ENCODE data around the gene KIAA1958.
"Not testable (repeated sequence)": the region's sequence is repeated elsewhere in the genome, so short reads cannot be mapped to it uniquely, and the experiment has no call there.

Gene KIAA1958

GRCh38 chr9:112556497-112557442 is 70.1 kb downstream of the KIAA1958 start:
- DNase-seq: no peak

DNA sequence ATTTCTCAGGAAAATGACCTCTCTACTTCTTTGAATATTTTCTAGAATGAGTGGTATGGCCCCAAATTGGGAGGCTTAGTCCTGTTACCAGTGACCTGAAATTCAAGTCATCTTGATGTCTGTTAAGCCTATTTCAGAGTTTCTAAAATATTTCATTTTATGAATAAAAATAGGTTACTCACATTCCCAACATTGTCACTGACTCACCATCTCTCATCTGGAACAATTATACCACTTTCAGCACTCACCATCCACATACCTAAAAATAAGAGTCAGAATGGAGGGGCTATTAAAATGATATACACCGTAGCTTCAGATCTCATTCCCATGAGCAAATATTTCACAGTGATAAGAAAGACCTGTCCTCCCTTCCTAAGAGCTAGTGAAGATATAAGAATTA is 71.8 kb downstream of the KIAA1958 start:
- DNase-seq: no peak

DNA sequence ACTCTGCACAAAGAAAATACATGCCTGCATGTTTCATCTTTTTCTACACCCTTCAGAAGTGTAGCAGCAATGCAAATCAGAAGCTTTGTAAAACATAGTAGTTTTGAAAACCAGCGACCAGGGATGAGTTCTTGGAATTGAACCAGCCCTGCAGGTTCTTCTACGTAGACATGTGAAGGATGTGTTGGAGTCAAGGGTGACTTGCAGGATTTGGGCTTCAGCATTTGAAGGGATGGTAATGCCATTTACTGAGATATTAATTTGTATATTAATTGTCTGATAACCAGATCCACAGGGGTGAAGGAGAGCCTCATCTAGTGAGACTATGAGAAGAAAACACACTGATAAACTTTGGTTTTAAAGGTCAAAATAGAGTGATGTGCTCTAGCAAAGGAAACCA is 72.4 kb downstream of the KIAA1958 start:
- no peak for DNase-seq

DNA sequence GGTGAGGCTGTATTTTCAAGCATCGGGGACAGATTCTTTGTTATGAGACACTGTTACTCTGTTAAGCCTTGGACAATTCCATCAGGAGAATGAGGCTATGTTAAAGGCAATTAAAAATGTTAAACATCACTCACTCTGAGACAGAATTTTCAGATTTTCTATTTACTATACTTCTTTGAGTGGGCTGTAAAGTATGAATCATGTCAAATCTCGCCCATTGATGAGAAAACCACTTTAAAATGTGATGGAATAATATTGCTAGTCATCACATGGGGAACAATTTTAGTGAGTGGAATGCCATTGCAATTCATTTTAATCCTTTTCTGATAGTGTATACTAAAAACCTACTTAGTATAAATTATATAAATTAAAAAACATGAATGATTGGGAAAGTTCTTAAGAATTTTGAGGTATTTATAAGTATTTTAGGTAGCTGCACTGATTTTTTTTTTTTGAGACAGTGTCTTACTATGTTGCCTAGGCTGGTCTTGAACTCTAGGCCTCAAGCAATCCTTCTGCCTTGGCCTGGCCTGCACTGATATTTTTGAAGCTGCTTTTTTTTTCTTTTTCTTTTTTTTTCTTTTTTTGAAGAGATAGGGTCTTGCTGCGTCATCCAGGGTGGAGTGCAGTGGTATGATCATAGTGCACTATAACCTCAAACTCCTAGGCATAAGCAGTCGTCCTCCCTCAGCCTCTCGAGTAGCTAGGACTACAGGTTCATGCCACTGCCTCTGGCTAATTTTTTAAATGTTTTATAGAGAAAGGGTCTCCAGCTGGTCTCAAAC is 73.2 kb downstream of the KIAA1958 start:
- DNase-seq: no peak

GRCh38 chr9:112562235-112562958 is 75.8 kb downstream of the KIAA1958 start:
- no peak for DNase-seq

DNA sequence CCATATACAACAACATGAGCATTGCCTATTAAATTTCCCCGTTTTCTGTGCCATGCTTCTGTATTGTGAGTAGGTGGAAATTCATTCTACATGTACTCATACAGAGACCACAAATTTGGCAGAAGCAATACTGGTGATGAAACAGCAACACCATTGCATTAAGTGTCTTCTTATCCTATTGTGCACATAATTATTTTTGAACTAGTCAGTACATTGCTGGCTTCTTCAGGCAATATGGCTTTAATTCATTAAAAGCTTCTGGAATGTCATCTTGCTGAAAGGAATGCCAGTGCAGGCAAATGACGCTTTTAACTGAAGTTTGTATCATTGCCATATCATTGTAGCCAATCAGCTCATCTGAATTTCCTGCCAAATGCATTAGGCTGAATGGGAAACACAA is 82.6 kb downstream of the KIAA1958 start:
- no peak for DNase-seq

GRCh38 chr9:112570671-112571167 is 84.1 kb downstream of the KIAA1958 start:
- no peak for DNase-seq

GRCh38 chr9:112571624-112572355 is 85.2 kb downstream of the KIAA1958 start:
- DNase-seq: no peak

DNA sequence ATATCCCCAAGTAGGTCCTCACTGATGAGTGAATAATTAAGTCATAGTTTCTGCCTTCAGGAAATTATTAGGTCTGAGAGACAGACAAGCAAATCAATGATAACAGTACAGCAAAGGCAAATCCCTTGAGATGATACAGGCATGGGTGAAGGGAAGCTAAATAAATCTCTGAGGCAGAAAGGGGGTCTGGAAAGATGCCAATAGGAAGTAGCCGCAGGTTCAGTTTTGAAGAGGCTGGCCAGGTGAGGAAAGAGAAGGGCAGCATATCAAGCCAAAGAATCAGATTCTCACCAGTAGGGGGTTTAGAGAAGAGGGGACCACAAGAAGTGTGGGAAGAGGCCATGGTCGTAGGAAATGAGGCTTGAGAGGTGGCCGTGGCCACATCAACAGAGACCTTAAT is 85.8 kb downstream of the KIAA1958 start:
- no peak for DNase-seq

- no peak for DNase-seq
These were observed 87.4 kb downstream of the KIAA1958 start for GRCh38 chr9:112574008-112574407.

- no peak for DNase-seq
These were observed 88.5 kb downstream of the KIAA1958 start for GRCh38 chr9:112575107-112575506.

- DNase-seq: no peak
These were observed 95.0 kb downstream of the KIAA1958 start for GRCh38 chr9:112581469-112582176.

DNA sequence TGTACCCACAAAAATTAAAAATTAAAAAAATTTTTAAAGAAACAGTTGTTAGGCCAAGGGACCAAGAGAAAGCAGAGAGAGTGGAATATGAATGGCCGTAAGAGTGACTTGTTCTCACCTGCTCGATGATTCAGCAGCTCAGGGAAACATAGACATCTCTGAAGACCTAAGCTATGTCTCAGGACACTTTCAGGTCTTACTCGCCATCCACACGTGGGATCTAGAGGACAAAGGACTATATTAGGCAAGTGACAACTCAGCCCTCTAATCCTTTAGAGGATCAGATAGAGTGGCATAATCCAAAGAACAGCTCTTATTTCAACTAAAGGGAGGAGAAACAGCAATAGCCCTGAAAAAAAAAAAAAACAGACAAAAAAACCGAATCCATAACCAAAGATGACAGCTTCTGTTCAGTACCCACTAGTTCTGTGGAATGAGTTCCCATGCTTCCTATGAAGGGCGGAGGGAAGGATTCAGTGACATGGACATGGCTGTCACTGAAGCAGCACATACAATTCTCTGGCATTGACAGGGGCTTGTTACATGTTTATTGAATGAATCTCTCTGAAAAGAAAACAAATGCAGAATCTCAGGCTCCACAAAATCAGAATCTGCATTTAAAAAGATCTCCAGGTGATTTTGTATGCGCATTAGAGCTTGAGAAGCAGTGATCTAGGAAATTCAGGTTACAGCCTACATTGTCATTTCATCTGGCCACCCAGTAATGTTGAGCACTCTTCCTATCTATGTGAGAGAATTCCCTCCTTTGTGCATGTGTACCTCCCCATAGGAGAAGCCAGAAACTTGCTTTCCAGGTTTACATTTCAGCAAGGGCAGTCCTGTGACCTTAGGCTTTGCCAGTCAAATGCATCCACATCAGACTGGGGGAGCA is 96.0 kb downstream of the KIAA1958 start:
- DNase-seq: no peak

DNA sequence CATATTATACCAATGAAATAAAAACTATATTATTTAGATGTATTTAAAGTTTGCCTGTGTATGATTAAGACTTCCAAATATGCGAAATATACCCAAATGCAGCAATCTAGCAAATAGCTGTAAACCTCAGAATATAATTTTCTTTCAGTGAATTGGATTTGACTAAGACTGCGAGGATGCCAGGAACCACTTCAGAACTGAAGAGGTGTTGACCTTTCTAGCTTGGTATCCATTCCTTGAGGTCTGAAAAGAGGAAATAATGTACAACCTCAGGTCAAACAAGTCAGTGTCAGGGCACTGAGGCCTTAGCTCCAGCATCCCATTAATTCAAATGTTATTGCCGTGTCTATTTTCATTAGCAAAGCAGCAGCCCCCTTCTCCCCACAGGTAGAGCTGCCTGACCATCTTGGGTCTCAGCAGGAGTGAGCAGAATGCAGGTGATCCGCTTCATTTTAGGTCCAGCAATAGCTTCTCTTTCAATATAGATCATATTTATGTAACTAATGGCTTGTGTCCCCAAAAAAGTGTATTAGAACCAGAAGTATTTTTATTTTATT is 100.0 kb downstream of the KIAA1958 start:
- no peak for DNase-seq

DNA sequence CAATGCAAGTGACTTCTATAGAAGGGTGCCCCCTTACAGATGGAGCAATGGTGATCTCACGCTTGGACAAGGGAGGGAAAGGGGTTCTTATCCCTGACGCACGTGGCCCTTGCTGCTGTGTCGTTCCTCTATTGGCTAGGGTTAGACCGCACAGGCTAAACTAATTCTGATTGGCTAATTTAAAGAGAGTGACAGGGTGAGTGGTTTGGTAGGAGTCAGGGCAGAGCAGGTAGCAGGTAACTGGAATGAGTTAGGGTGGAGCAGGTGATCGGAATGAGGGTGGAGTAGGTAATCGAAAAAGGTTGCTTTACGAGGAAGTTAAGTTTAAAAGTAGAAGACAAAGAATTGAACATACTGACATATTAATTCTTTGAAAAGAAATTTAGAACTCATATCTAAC is 105.2 kb downstream of the KIAA1958 start:
- not testable (repeated sequence) for DNase-seq

GRCh38 chr9:112599732-112600131 is 113.1 kb downstream of the KIAA1958 start:
- DNase-seq: no peak

GRCh38 chr9:112601636-112602035 is 115.0 kb downstream of the KIAA1958 start:
- DNase-seq: no peak

DNA sequence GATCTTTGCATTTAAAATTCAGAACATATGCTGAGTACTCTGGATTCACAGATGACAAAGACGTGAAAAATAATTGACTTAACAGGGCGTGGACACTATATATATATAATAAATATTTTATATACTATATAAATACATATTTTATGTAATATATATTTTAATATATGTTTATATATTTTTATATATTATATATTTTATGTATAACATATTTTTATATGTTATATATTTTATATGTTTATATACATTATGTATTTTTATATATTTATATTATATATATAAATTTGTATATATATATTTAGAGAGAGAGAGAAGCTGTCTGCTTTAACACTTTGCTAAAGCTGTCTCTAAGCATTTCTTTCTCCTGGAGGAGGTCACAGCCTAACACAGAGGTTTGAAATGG is 118.2 kb downstream of the KIAA1958 start:
- DNase-seq: no peak

- no peak for DNase-seq
These were observed 118.9 kb downstream of the KIAA1958 start for GRCh38 chr9:112605518-112605917.
